Neural progenitor cell (in vitro differentiated cells): ENCODE measurements around the gene TUBB2A. TPM values are rescaled to one million over a fixed set of nuclear protein-coding genes. Genes with fewer than 3 reads are reported as not detected.
A peak's percentile ranks its signal among the peaks of the same experiment; 100 is the strongest.
"Not testable (repeated sequence)": the region's sequence is repeated elsewhere in the genome, so short reads cannot be mapped to it uniquely, and the experiment has no call there.

ENCODE experiments used
- DNase-seq: peaks from one replicate; pipeline ENCODE4 v3.0.0-alpha.2; 2016; ENCODE audit warnings: low spot score
- H2AFZ ChIP-seq: fragments of 200-600 bp; sonication (generic); replicated peaks from 2 replicates; pipeline ENCODE4 v1.6.1; 2016; ENCODE audit warnings: antibody characterized with exemption
- H3F3A ChIP-seq: fragments of 200-600 bp; sonication (generic); 2 replicates; pipeline ENCODE4 v1.6.1; 2016; ENCODE audit warnings: antibody characterized with exemption, low read depth
- H3K27ac ChIP-seq: fragments of 200-600 bp; sonication (generic); 2 replicates; pipeline ENCODE4 v1.5.1; 2016; ENCODE audit warnings: mild to moderate bottlenecking
- H3K27me3 ChIP-seq: fragments of 200-600 bp; sonication (generic); 2 replicates; pipeline ENCODE4 v1.6.1; 2016; ENCODE audit warnings: mild to moderate bottlenecking, moderate library complexity
- H3K36me3 ChIP-seq: fragments of 200-600 bp; sonication (generic); 2 replicates; pipeline ENCODE4 v1.5.1; 2016
- H3K4me1 ChIP-seq: fragments of 200-600 bp; sonication (generic); 2 replicates; pipeline ENCODE4 v1.6.1; 2016; ENCODE audit warnings: mixed run types
- H3K4me2 ChIP-seq: fragments of 200-600 bp; sonication (generic); 2 replicates; pipeline ENCODE4 v1.6.1; 2016
- H3K4me3 ChIP-seq: fragments of 200-600 bp; sonication (generic); 2 replicates; pipeline ENCODE4 v1.5.1; 2016
- H3K79me2 ChIP-seq: fragments of 200-600 bp; sonication (generic); 2 replicates; pipeline ENCODE4 v1.6.1; 2016; ENCODE audit warnings: low read depth
- H3K9ac ChIP-seq: fragments of 200-600 bp; sonication (generic); 2 replicates; pipeline ENCODE4 v1.6.1; 2016
- H3K9me3 ChIP-seq: fragments of 200-600 bp; sonication (generic); 2 replicates; pipeline ENCODE4 v1.5.1; 2016; ENCODE audit warnings: low read depth
- H4K20me1 ChIP-seq: fragments of 200-600 bp; sonication (generic); 2 replicates; pipeline ENCODE4 v1.6.1; 2016; ENCODE audit warnings: low read depth
- H3K27ac Mint-ChIP-seq: 3 replicates; pipeline ENCODE4 v1.8.0; 2021; ENCODE audit warnings: mixed read lengths
- H3K27me3 Mint-ChIP-seq: 2 replicates; pipeline ENCODE4 v1.8.0; 2022; ENCODE audit warnings: low read depth, mild to moderate bottlenecking, inconsistent platforms, moderate library complexity, mixed read lengths; ENCODE audit not compliant: insufficient read depth
- H3K36me3 Mint-ChIP-seq: 3 replicates; pipeline ENCODE4 v1.8.0; 2021; ENCODE audit warnings: mixed read lengths
- H3K4me1 Mint-ChIP-seq: 3 replicates; pipeline ENCODE4 v1.8.0; 2021; ENCODE audit warnings: mixed read lengths
- H3K4me3 Mint-ChIP-seq: 3 replicates; pipeline ENCODE4 v1.8.0; 2021; ENCODE audit warnings: mild to moderate bottlenecking, moderate library complexity, mixed read lengths
- H3K9me3 Mint-ChIP-seq: 3 replicates; pipeline ENCODE4 v1.8.0; 2020; ENCODE audit warnings: mixed read lengths
- EZH2 ChIP-seq: fragments of 200-600 bp; sonication (generic); IDR thresholded peaks from 2 replicates; pipeline ENCODE4 v1.6.1; 2017; ENCODE audit warnings: antibody characterized with exemption, mild to moderate bottlenecking, moderate library complexity
- EZH2phosphoT487 ChIP-seq: fragments of 200-600 bp; sonication (generic); IDR thresholded peaks from 2 replicates; pipeline ENCODE4 v1.6.1; 2017; ENCODE audit warnings: antibody characterized with exemption
- total RNA-seq: library from RNA; depleted of rRNA; stranded (reverse); fragments of >200 nt; gene quantifications from 2 replicates; pipeline ENCODE4 v1.2.3, GENCODE V29; 2015; ENCODE audit warnings: low replicate concordance
- TF ChIP-seq, protein P1 (sequence below): fragments of 200-600 bp; sonication (generic); IDR thresholded peaks from 2 replicates; pipeline ENCODE4 v1.5.1; 2017; ENCODE audit warnings: antibody characterized with exemption, mild to moderate bottlenecking

TUBB2A gene
- total RNA-seq, 1 donor from 2014 or later, result 57.9 TPM

DNA sequence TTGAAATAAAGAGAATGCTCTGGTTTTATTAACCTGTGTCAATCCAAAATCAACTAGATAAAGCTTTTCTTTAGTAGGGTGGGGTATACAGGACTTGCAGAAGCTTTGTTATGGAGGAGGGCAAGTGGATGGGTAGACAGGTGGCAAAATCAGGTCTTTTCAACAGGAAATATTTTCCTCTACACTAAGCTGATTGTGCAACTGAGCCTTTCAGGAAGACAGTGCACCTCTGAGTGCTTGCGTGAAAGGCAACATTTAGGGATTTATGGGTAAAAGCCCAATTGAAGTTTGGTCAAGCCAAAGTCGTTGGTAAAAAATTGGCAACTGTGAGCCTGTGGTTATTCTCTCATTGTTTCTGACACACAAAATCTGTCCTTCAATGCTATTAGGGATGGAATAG lies 23.8 kb upstream of the TUBB2A start:
- H3K27me3 Mint-ChIP-seq, result peaks cover 2% of the 10 kb centered on the region
- Histone ChIP-seq H4K20me1 (no peaks in the 10 kb centered on the region), H3K4me1 (peaks cover 16% of the 10 kb centered on the region), H3K9me3 (no peaks in the 10 kb centered on the region), H3F3A (peaks cover 5% of the 10 kb centered on the region), H3K4me2 (no peak overlapping the region), H3K27ac (no peak overlapping the region), H3K9ac (no peak overlapping the region), H3K4me3 (no peak overlapping the region), H3K79me2 (no peaks in the 10 kb centered on the region), H3K36me3 (no peaks in the 10 kb centered on the region), H2AFZ (no peak overlapping the region), H3K27me3 (no peaks in the 10 kb centered on the region)
- no peak overlapping the region for H3K4me3 Mint-ChIP-seq
- no peak for DNase-seq
- H3K9me3 Mint-ChIP-seq, result peaks cover 2% of the 10 kb centered on the region
- H3K36me3 Mint-ChIP-seq, result peaks cover 8% of the 10 kb centered on the region
- TF ChIP-seq, protein P1, sequence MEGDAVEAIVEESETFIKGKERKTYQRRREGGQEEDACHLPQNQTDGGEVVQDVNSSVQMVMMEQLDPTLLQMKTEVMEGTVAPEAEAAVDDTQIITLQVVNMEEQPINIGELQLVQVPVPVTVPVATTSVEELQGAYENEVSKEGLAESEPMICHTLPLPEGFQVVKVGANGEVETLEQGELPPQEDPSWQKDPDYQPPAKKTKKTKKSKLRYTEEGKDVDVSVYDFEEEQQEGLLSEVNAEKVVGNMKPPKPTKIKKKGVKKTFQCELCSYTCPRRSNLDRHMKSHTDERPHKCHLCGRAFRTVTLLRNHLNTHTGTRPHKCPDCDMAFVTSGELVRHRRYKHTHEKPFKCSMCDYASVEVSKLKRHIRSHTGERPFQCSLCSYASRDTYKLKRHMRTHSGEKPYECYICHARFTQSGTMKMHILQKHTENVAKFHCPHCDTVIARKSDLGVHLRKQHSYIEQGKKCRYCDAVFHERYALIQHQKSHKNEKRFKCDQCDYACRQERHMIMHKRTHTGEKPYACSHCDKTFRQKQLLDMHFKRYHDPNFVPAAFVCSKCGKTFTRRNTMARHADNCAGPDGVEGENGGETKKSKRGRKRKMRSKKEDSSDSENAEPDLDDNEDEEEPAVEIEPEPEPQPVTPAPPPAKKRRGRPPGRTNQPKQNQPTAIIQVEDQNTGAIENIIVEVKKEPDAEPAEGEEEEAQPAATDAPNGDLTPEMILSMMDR, result no peak
- TF ChIP-seq EZH2 (no peak), EZH2phosphoT487 (no peak)
- H3K27ac Mint-ChIP-seq, result no peak overlapping the region
- H3K4me1 Mint-ChIP-seq, result peaks cover 46% of the 10 kb centered on the region

DNA sequence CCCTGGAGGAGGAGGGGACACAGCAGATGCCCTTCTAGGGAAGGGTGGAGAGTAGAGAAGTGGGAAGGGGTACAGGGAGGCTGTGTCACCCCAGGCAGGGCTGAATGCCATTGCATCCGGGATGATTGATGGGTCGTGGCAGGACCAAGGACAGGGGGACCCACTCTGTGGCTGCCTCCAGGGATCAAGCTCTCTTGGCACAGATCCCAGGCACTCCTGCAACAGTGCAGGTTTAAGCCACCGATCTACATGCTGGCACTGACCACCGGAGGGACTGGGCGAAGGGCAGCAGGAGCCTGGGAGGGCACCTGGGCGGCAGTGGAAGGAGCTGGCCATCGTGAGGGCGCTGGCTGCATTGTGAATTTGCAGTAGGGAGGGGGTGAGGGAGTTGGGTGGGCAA lies 22.6 kb upstream of the TUBB2A start:
- not testable (repeated sequence) for H3K27me3 ChIP-seq, H3K9ac ChIP-seq, H3K9me3 Mint-ChIP-seq, DNase-seq, H2AFZ ChIP-seq, H3K27ac Mint-ChIP-seq, H3K4me2 ChIP-seq, H3K9me3 ChIP-seq, H3F3A ChIP-seq, H3K36me3 ChIP-seq, H3K79me2 ChIP-seq, H3K27ac ChIP-seq, H3K4me3 ChIP-seq, H4K20me1 ChIP-seq, H3K27me3 Mint-ChIP-seq
- H3K4me3 Mint-ChIP-seq, result peak overlapping the region; percentile 83
- peaks cover 11% of the 10 kb centered on the region for H3K36me3 Mint-ChIP-seq
- H3K4me1 Mint-ChIP-seq, result peaks cover 56% of the 10 kb centered on the region
- H3K4me1 ChIP-seq, result peaks cover 16% of the 10 kb centered on the region

DNA sequence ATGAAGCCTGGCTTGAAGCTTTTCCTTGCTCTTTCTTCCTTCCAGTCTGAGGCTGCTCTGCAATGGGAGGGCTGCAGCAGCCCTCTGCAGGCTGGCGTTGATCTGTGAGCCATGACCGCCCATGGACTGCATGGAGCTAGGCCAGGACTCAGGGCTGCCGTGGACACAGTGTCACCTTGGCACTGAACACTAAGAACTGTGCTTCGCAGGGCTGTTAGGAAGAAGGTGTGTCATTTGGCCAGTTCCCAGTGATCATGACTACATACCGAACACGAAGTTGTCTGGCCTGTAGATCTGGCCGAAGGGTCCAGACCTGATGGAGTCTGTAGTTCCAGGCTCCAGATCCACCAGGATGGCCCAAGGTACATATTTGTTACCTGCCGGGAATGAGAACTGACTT lies 21.3 kb upstream of the TUBB2A start:
- H3K4me2 ChIP-seq, H3K27ac ChIP-seq, DNase-seq, H3K4me3 ChIP-seq, H3K27me3 ChIP-seq, H3K9me3 ChIP-seq, H4K20me1 ChIP-seq, H3K27me3 Mint-ChIP-seq, H3F3A ChIP-seq, H3K36me3 ChIP-seq, H3K36me3 Mint-ChIP-seq, H3K4me3 Mint-ChIP-seq, H3K9me3 Mint-ChIP-seq, H3K79me2 ChIP-seq, H3K9ac ChIP-seq, H2AFZ ChIP-seq: not testable (repeated sequence)
- Mint-ChIP-seq H3K4me1 (peaks cover 49% of the 10 kb centered on the region), H3K27ac (peak overlapping the region; percentile 92)
- peaks cover 10% of the 10 kb centered on the region for H3K4me1 ChIP-seq

DNA sequence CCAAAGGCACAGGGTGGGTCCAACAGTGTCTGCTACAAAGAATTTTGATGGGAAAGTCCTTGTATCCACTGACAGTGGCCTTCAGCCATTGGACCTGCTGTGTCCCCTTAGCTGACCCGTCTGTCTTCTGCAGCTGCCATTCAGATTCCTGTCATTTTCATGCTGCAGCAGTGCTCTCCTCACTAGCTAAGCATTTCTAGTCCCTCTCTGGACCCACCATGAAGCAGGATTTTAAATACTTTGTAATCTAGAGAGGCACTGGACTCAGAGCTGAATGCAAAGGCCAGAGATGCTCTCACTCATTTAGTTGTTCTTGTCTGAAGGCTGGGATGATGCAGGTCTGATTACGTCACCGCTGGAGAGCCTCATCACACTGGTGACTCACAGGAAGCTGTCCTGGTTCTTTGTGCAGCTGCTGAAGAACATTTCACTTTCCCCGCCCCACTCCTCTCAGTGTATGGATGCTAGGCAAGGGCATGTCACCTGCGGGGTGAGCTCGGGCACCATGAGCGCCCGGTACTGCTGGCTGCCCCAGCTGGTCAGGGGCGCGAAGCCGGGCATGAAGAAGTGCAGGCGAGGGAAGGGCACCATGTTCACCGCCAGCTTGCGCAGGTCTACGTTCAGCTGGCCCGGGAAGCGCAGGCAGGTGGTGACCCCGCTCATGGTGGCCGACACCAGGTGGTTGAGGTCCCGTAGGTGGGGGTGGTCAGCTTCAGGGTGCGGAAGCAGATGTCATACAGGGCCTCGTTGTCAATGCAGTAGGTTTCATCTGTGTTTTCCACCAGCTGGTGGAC lies 19.4 kb upstream of the TUBB2A start:
- no peaks in the 10 kb centered on the region for H3K36me3 ChIP-seq
- Mint-ChIP-seq H3K4me1 (peaks cover 44% of the 10 kb centered on the region), H3K27ac (no peak overlapping the region), H3K36me3 (peaks cover 9% of the 10 kb centered on the region), H3K4me3 (no peak overlapping the region), H3K27me3 (peaks cover 2% of the 10 kb centered on the region), H3K9me3 (peaks cover 11% of the 10 kb centered on the region)
- no peaks in the 10 kb centered on the region for H4K20me1 ChIP-seq
- DNase-seq, result no peak
- H3K9me3 ChIP-seq, result no peaks in the 10 kb centered on the region
- H3K27me3 ChIP-seq, result no peaks in the 10 kb centered on the region
- no peaks in the 10 kb centered on the region for H3K79me2 ChIP-seq
- TF ChIP-seq EZH2phosphoT487, result no peak
- no peak for TF ChIP-seq EZH2
- TF ChIP-seq, protein P1, result no peak
- H3K4me1 ChIP-seq, result no peaks in the 10 kb centered on the region
- no peak overlapping the region for H2AFZ ChIP-seq
- H3F3A ChIP-seq, result no peaks in the 10 kb centered on the region
- H3K9ac ChIP-seq, result no peak overlapping the region
- H3K4me3 ChIP-seq, result no peak overlapping the region
- no peak overlapping the region for H3K27ac ChIP-seq
- no peak overlapping the region for H3K4me2 ChIP-seq
